Measurements from ENCODE around the gene APP.

The APP gene

GRCh38 chr21:25867061-25867460 is 303.5 kb downstream of the APP start:
- DNase-seq = no peak
- TF ChIP-seq CTCF (IDR thresholded peaks at IDR 0.05) = no peak
- no peak overlapping the region for H3K4me3 Mint-ChIP-seq
- H3K27ac Mint-ChIP-seq = no peak overlapping the region
- H3K27me3 Mint-ChIP-seq (ENCODE audit: low read depth, poor library complexity) = peaks cover 2% of the 10 kb centered on the region
- H3K36me3 Mint-ChIP-seq (ENCODE audit: low read depth) = no peaks in the 10 kb centered on the region
- no peaks in the 10 kb centered on the region for H3K9me3 Mint-ChIP-seq
- H3K4me1 Mint-ChIP-seq = no peaks in the 10 kb centered on the region

- no peak for DNase-seq
- Mint-ChIP-seq H3K4me1 (peaks cover 5% of the 10 kb centered on the region), H3K4me3 (no peak overlapping the region), H3K9me3 (peaks cover 4% of the 10 kb centered on the region), H3K27me3 (ENCODE audit: low read depth, poor library complexity) (peaks cover 3% of the 10 kb centered on the region), H3K27ac (no peak overlapping the region), H3K36me3 (ENCODE audit: low read depth) (no peaks in the 10 kb centered on the region)
- no peak for TF ChIP-seq CTCF (IDR thresholded peaks at IDR 0.05)
These were observed 306.8 kb downstream of the APP start for GRCh38 chr21:25863747-25864146.

GRCh38 chr21:25863031-25863430 is 307.5 kb downstream of the APP start:
- H3K36me3 Mint-ChIP-seq (ENCODE audit: low read depth) = no peaks in the 10 kb centered on the region
- no peak overlapping the region for H3K27ac Mint-ChIP-seq
- no peak for DNase-seq
- no peak overlapping the region for H3K4me3 Mint-ChIP-seq
- peaks cover 4% of the 10 kb centered on the region for H3K9me3 Mint-ChIP-seq
- no peak for TF ChIP-seq CTCF (IDR thresholded peaks at IDR 0.05)
- H3K4me1 Mint-ChIP-seq = peaks cover 5% of the 10 kb centered on the region
- peaks cover 3% of the 10 kb centered on the region for H3K27me3 Mint-ChIP-seq (ENCODE audit: low read depth, poor library complexity)

- peaks cover 4% of the 10 kb centered on the region for H3K9me3 Mint-ChIP-seq
- peaks cover 3% of the 10 kb centered on the region for H3K27me3 Mint-ChIP-seq (ENCODE audit: low read depth, poor library complexity)
- peak; percentile 4 for DNase-seq
- H3K4me1 Mint-ChIP-seq = peaks cover 5% of the 10 kb centered on the region
- H3K36me3 Mint-ChIP-seq (ENCODE audit: low read depth) = no peaks in the 10 kb centered on the region
- TF ChIP-seq CTCF (IDR thresholded peaks at IDR 0.05) = peak; percentile 58
- no peak overlapping the region for H3K27ac Mint-ChIP-seq
- no peak overlapping the region for H3K4me3 Mint-ChIP-seq
These were observed 308.0 kb downstream of the APP start for GRCh38 chr21:25862596-25862995.

- TF ChIP-seq CTCF (IDR thresholded peaks at IDR 0.05) = no peak
- Mint-ChIP-seq H3K4me3 (no peak overlapping the region), H3K27me3 (ENCODE audit: low read depth, poor library complexity) (peaks cover 3% of the 10 kb centered on the region), H3K4me1 (peaks cover 5% of the 10 kb centered on the region), H3K36me3 (ENCODE audit: low read depth) (no peaks in the 10 kb centered on the region), H3K27ac (no peak overlapping the region), H3K9me3 (peaks cover 4% of the 10 kb centered on the region)
- DNase-seq = no peak
These were observed 308.5 kb downstream of the APP start for GRCh38 chr21:25862112-25862511.

GRCh38 chr21:25859235-25859929 is 311.2 kb downstream of the APP start:
- peaks cover 3% of the 10 kb centered on the region for H3K27me3 Mint-ChIP-seq (ENCODE audit: low read depth, poor library complexity)
- no peak for DNase-seq
- TF ChIP-seq CTCF (IDR thresholded peaks at IDR 0.05) = no peak
- peaks cover 4% of the 10 kb centered on the region for H3K9me3 Mint-ChIP-seq
- no peaks in the 10 kb centered on the region for H3K36me3 Mint-ChIP-seq (ENCODE audit: low read depth)
- H3K4me1 Mint-ChIP-seq = peaks cover 5% of the 10 kb centered on the region
- H3K27ac Mint-ChIP-seq = no peak overlapping the region
- no peak overlapping the region for H3K4me3 Mint-ChIP-seq

Measured in nephron progenitor cell (in vitro differentiated cells).